Measurements from ENCODE around the gene ATG9B. TPM values are rescaled to one million over a fixed set of nuclear protein-coding genes. Genes with fewer than 3 reads are reported as not detected.

ATG9B gene
- total and polyA plus RNA-seq, 2 donors (not counting 1 experiment from before 2014, with no cell fraction given) = 5.1 to 7.2 TPM

GRCh38 chr7:151031011-151031410 is 6.7 kb upstream of the ATG9B start:
- no peak overlapping the region for H3K4me2 ChIP-seq (replicated peaks; ENCODE audit: low read depth, low read length, poor library complexity, severe bottlenecking)
- H4K20me1 ChIP-seq (ENCODE audit: control insufficient read depth, insufficient read depth, low read length, poor library complexity, severe bottlenecking) = no peaks in the 10 kb centered on the region
- no peak for ATAC-seq (ENCODE audit: low read depth)
- H3K4me3 ChIP-seq (ENCODE audit: control extremely low read depth in 1 of 5, extremely low read depth in 1 of 5, insufficient read depth in 1 of 5, low read depth in 2 of 5, low read length in 4 of 5) = no peak overlapping the region
- Mint-ChIP-seq H3K27ac (no peak overlapping the region), H3K4me1 (peaks cover 23% of the 10 kb centered on the region), H3K27me3 (no peaks in the 10 kb centered on the region), H3K9me3 (ENCODE audit: insufficient read depth) (no peaks in the 10 kb centered on the region), H3K4me3 (no peak overlapping the region)
- no peak for DNase-seq
- H3K4me1 ChIP-seq (ENCODE audit: control insufficient read depth in 2 of 2, insufficient read depth in 2 of 2, low read length in 2 of 2) = peaks cover 11 to 17% of the 10 kb centered on the region in 2 donors
- no peak overlapping the region for H3K9ac ChIP-seq (ENCODE audit: low read length)
- H3K79me2 ChIP-seq (ENCODE audit: control insufficient read depth, insufficient read depth, low read length) = peaks cover 14% of the 10 kb centered on the region
- ChIA-PET CTCF (no interaction called here), POLR2A (interaction anchor here (0.6 kb wide), 1 partner anchor 22 kb away, joined by 3 read pairs; no protein-coding TSS in a partner anchor)
- no CpG with 5 or more reads among the region's 4 CpGs for WGBS (ENCODE audit: insufficient coverage)
- intact Hi-C loops (cut with micrococcal nuclease) = no loop called here
- H3K9me3 ChIP-seq (ENCODE audit: control extremely low read depth in 1 of 3, control insufficient read depth in 2 of 3, insufficient read depth in 1 of 3, low read length in 2 of 3) = no peaks in the 10 kb centered on the region
- peaks cover 0 to 9% (median 4%) of the 10 kb centered on the region in 4 experiments for H3K27me3 ChIP-seq (replicated peaks in 1 of 4; ENCODE audit: control extremely low read depth in 1 of 4, control insufficient read depth in 3 of 4, insufficient read depth in 4 of 4, low read length in 3 of 4)
- no peak overlapping the region for H2AFZ ChIP-seq (ENCODE audit: insufficient read depth, low read depth, low read length, poor library complexity, severe bottlenecking)
- no peak for TF ChIP-seq EZH2 (IDR thresholded peaks at IDR 0.05; ENCODE audit: borderline replicate concordance, insufficient read depth, low read depth, low read length, poor library complexity, severe bottlenecking)
- no peak for TF ChIP-seq CTCF (IDR thresholded peaks at IDR 0.05)
- H3K36me3 ChIP-seq (replicated peaks in 1 of 2; ENCODE audit: control extremely low read depth in 1 of 2, control insufficient read depth in 1 of 2, extremely low read depth in 1 of 2, insufficient read depth in 2 of 2, low read length in 1 of 2) = peaks cover 0 to 17% of the 10 kb centered on the region in 2 experiments
- H3K27ac ChIP-seq (ENCODE audit: low read length in 2 of 2) = no peak overlapping the region

DNA sequence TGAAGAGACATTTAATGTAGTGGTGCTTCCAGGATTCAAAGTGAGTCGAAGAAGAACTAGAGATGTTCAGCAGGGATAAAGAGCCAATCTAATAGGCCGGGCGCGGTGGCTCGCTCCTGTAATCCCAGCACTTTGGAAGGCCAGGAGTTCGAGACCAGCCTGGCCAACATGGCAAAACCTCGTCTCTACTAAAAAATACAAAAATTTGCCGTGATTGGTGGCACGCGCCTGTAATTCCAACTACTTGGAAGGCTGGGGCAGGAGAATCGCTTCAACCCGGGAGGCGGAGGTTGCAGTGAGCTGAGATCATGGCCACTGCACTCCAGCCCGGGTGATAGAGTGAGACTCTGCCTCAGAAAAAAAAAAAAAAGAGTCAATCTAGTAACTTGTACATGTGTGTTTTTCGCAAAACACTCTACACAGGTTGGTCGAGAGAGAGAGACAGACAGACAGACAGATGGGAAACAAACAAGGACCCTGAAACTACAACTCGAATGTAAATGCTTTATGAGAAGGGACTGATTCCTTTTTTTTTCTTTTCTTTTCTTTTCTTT is 4.7 kb upstream of the ATG9B start:
- peak overlapping the region; percentile 76 for H3K9ac ChIP-seq (ENCODE audit: low read length)
- H3K4me2 ChIP-seq (replicated peaks; ENCODE audit: low read depth, low read length, poor library complexity, severe bottlenecking) = peak overlapping the region; percentile 82
- 77% methylated on average over 14 of the region's 17 CpGs for WGBS (ENCODE audit: insufficient coverage)
- H4K20me1 ChIP-seq (ENCODE audit: control insufficient read depth, insufficient read depth, low read length, poor library complexity, severe bottlenecking) = no peaks in the 10 kb centered on the region
- no peaks in the 10 kb centered on the region for H3K9me3 ChIP-seq (ENCODE audit: control extremely low read depth in 1 of 3, control insufficient read depth in 2 of 3, insufficient read depth in 1 of 3, low read length in 2 of 3)
- H3K4me3 ChIP-seq (ENCODE audit: control extremely low read depth in 1 of 5, extremely low read depth in 1 of 5, insufficient read depth in 1 of 5, low read depth in 2 of 5, low read length in 4 of 5) = peak overlapping the region; percentile 54 to 86 (median 78)
- Mint-ChIP-seq H3K27me3 (peaks cover 7% of the 10 kb centered on the region), H3K4me3 (peak overlapping the region; percentile 97), H3K4me1 (peaks cover 23% of the 10 kb centered on the region), H3K27ac (peak overlapping the region; percentile 99), H3K9me3 (ENCODE audit: insufficient read depth) (no peaks in the 10 kb centered on the region)
- peaks cover 0 to under 1% of the 10 kb centered on the region in 2 experiments for H3K36me3 ChIP-seq (replicated peaks in 1 of 2; ENCODE audit: control extremely low read depth in 1 of 2, control insufficient read depth in 1 of 2, extremely low read depth in 1 of 2, insufficient read depth in 2 of 2, low read length in 1 of 2)
- DNase-seq (no peak), ATAC-seq (ENCODE audit: low read depth) (no peak)
- peaks cover 0 to 15% (median 7%) of the 10 kb centered on the region in 4 experiments for H3K27me3 ChIP-seq (replicated peaks in 1 of 4; ENCODE audit: control extremely low read depth in 1 of 4, control insufficient read depth in 3 of 4, insufficient read depth in 4 of 4, low read length in 3 of 4)
- intact Hi-C loops (cut with micrococcal nuclease) = loop anchor here (1.0 to 10.0 kb wide), 10 partner anchors 11 to 1257 kb away; partner anchors contain the start of genes ABCF2, CHPF2, REPIN1 and TMUB1
- no peak for TF ChIP-seq EZH2 (IDR thresholded peaks at IDR 0.05; ENCODE audit: borderline replicate concordance, insufficient read depth, low read depth, low read length, poor library complexity, severe bottlenecking)
- TF ChIP-seq CTCF (IDR thresholded peaks at IDR 0.05) = no peak
- H3K27ac ChIP-seq (ENCODE audit: low read length in 2 of 2) = peak overlapping the region; percentile 95 to 96
- H2AFZ ChIP-seq (ENCODE audit: insufficient read depth, low read depth, low read length, poor library complexity, severe bottlenecking) = peak overlapping the region; percentile 75
- H3K79me2 ChIP-seq (ENCODE audit: control insufficient read depth, insufficient read depth, low read length) = peaks cover 14% of the 10 kb centered on the region
- peaks cover 11 to 17% of the 10 kb centered on the region in 2 donors for H3K4me1 ChIP-seq (ENCODE audit: control insufficient read depth in 2 of 2, insufficient read depth in 2 of 2, low read length in 2 of 2)
- ChIA-PET POLR2A (interaction anchor here (1.4 to 1.5 kb wide), 3 partner anchors 11 to 52 kb away, joined by 8 to 12 read pairs (median 11); partner anchors contain the start of gene FASTK), CTCF (interaction anchor here (0.9 to 2.8 kb wide), 6 partner anchors 8 to 82 kb away, joined by 3 to 25 read pairs (median 4); no protein-coding TSS in a partner anchor)
